T-cell (primary cell): Measurements from ENCODE around the gene CALCOCO2. TPM values are rescaled to one million over a fixed set of nuclear protein-coding genes. Genes with fewer than 3 reads are reported as not detected.
"Not testable (repeated sequence)": the region's sequence is repeated elsewhere in the genome, so short reads cannot be mapped to it uniquely, and the experiment has no call there.

Experiments used
- ATAC-seq, 4 experiments: fragments of 200-7000 bp in 3 of 4; fragments of 150-1000 bp in 1 of 4; cut with Tn5 transposase; replicated peaks in 1 of 4; 1 replicate in 3 of 4; 2 replicates in 1 of 4; pipeline ENCODE4 v1.10.0; 2021; ENCODE audit warnings: moderate library complexity in 3 of 4, mild to moderate bottlenecking in 2 of 4, moderate number of reproducible peaks in 1 of 4
- CTCF ChIA-PET, 2 donors: fragments of 300-600 bp; sonication (Branson Sonifier 250); formaldehyde crosslinking; loops; one replicate each; lab custom pipeline; 2022; ENCODE audit warnings: antibody characterized with exemption in 2 of 2; lab: Charles Lee
- POLR2A ChIA-PET, 2 donors: fragments of 300-600 bp; sonication (Branson Sonifier 250); formaldehyde crosslinking; loops; one replicate each; lab custom pipeline; 2022; ENCODE audit warnings: antibody characterized with exemption in 2 of 2; lab: Charles Lee
- DNase-seq, 35 experiments: peaks; one replicate each; pipeline versions ENCODE4 v3.0.0 to v3.0.0-alpha.2; 2013 to 2023
- H3K27ac ChIP-seq: one replicate; pipeline ENCODE4 v1.5.1; 2013; ENCODE audit warnings: low read length
- H3K27me3 ChIP-seq, 2 experiments: replicated peaks in 1 of 2; 1 replicate in 1 of 2; 2 replicates in 1 of 2; pipeline versions ENCODE4 v1.6.1 to v1.7.0; 2013; ENCODE audit warnings: low read length in 1 of 2, mixed read lengths in 1 of 2; ENCODE audit not compliant: control insufficient read depth in 2 of 2, insufficient read depth in 2 of 2; ENCODE audit errors: extremely low read depth in 1 of 2
- H3K36me3 ChIP-seq, 2 donors: 1 replicate in 1 of 2; 2 replicates in 1 of 2; pipeline versions ENCODE4 v1.6.1 to v1.7.0; 2013; ENCODE audit warnings: low read length in 1 of 2; ENCODE audit not compliant: control insufficient read depth in 2 of 2, insufficient read depth in 1 of 2; ENCODE audit errors: extremely low read depth in 1 of 2
- H3K4me1 ChIP-seq, 2 experiments: 1 replicate in 1 of 2; 2 replicates in 1 of 2; pipeline versions ENCODE4 v1.6.1 to v1.7.0; 2013; ENCODE audit warnings: low read length in 2 of 2, mixed read lengths in 1 of 2; ENCODE audit not compliant: insufficient read depth in 2 of 2, control insufficient read depth in 1 of 2; ENCODE audit errors: extremely low read depth in 1 of 2
- H3K4me3 ChIP-seq, 2 donors: 1 replicate in 1 of 2; 2 replicates in 1 of 2; pipeline versions ENCODE4 v1.5.1 to v1.7.0; 2013; ENCODE audit warnings: mild to moderate bottlenecking in 2 of 2, low read length in 1 of 2, moderate library complexity in 1 of 2; ENCODE audit not compliant: control insufficient read depth in 1 of 2; ENCODE audit errors: extremely low read depth in 1 of 2
- H3K9me3 ChIP-seq: 2 replicates; pipeline ENCODE4 v1.7.0; 2013
- H3K27ac Mint-ChIP-seq, 2 donors: one replicate each; pipeline ENCODE4 v1.8.0; 2020 to 2021; ENCODE audit warnings: mild to moderate bottlenecking in 2 of 2, mixed read lengths in 2 of 2
- H3K27me3 Mint-ChIP-seq, 2 donors: one replicate each; pipeline ENCODE4 v1.8.0; 2021 to 2022; ENCODE audit warnings: mixed read lengths in 2 of 2
- H3K36me3 Mint-ChIP-seq: one replicate; pipeline ENCODE4 v1.8.0; 2021; ENCODE audit warnings: mixed read lengths
- H3K4me1 Mint-ChIP-seq, 3 donors: one replicate each; pipeline ENCODE4 v1.8.0; 2020 to 2022; ENCODE audit warnings: mixed read lengths in 3 of 3, mild to moderate bottlenecking in 1 of 3
- H3K4me3 Mint-ChIP-seq, 3 donors: one replicate each; pipeline ENCODE4 v1.8.0; 2020 to 2022; ENCODE audit warnings: mild to moderate bottlenecking in 3 of 3, mixed read lengths in 3 of 3, moderate library complexity in 3 of 3
- H3K9me3 Mint-ChIP-seq, 3 donors: one replicate each; pipeline ENCODE4 v1.8.0; 2020 to 2022; ENCODE audit warnings: mixed read lengths in 3 of 3
- WGBS: methylation state at CpG from one replicate; pipeline ENCODE4 v1.1.5; 2013; ENCODE audit warnings: missing lambda C conversion rate; ENCODE audit not compliant: insufficient coverage; 5-methylcytosine and 5-hydroxymethylcytosine counted together
- total RNA-seq, 35 experiments: library from RNA in 6 of 35; stranded (reverse) in 6 of 35; fragments of 120-200 nt in 1 of 35; gene quantifications; one replicate each; pipeline versions ENCODE4 v1.2.1 to v1.2.4 and lab custom pipeline; 2013 to 2026

The CALCOCO2 gene
- total RNA-seq, 5 donors from 2014 or later (not counting 1 experiment from before 2014, with no cell fraction given): 103 to 161 (median 129) TPM

- Histone ChIP-seq H3K4me1 (peaks cover 57 to 78% of the 10 kb centered on the region in 2 experiments), H3K27me3 (peaks cover 0 to 2% of the 10 kb centered on the region in 2 experiments), H3K27ac (no peak overlapping the region), H3K4me3 (no peak overlapping the region), H3K36me3 (no peaks in the 10 kb centered on the region), H3K9me3 (no peaks in the 10 kb centered on the region)
- DNase-seq (peak in 2 of 35 experiments; percentile 5 to 37), ATAC-seq (no peak)
- H3K36me3 Mint-ChIP-seq: peaks cover 8% of the 10 kb centered on the region
- CTCF ChIA-PET: interaction anchor here (0.6 to 1.4 kb wide), 4 partner anchors 19 to 483 kb away, joined by 3 to 4 read pairs (median 3); partner anchors contain the start of gene TTLL6 (in 1 of the 2)
- POLR2A ChIA-PET: interaction anchor here (0.5 to 0.7 kb wide), 3 partner anchors 13 to 49 kb away, joined by 3 to 11 read pairs (median 4); no protein-coding TSS in a partner anchor
- whole genome bisulfite sequencing: no CpG with 5 or more reads among the region's 2 CpGs
- no peaks in the 10 kb centered on the region for H3K27me3 Mint-ChIP-seq
- H3K4me1 Mint-ChIP-seq: peaks cover 84 to 95% (median 91%) of the 10 kb centered on the region in 3 donors
- H3K27ac Mint-ChIP-seq: peak overlapping the region in 1 of 2 donors; percentile 11
- no peaks in the 10 kb centered on the region for H3K9me3 Mint-ChIP-seq
- peak overlapping the region in 1 of 3 donors; percentile 72 for H3K4me3 Mint-ChIP-seq
These were observed 5.1 kb downstream of the CALCOCO2 start for GRCh38 chr17:48835971-48836370.

- H3K27me3 ChIP-seq, POLR2A ChIA-PET, H3K36me3 Mint-ChIP-seq, H3K9me3 Mint-ChIP-seq, H3K36me3 ChIP-seq, H3K9me3 ChIP-seq, H3K27me3 Mint-ChIP-seq: not testable (repeated sequence)
- ATAC-seq (peak; percentile 29 to 71 (median 58)), DNase-seq (peak in 4 of 35 experiments; percentile 8 to 72 (median 14))
- Histone ChIP-seq H3K4me1 (peaks cover 62 to 82% of the 10 kb centered on the region in 2 experiments), H3K4me3 (peak overlapping the region in 1 of 2 donors; percentile 38), H3K27ac (peak overlapping the region; percentile 0)
- CTCF ChIA-PET: interaction anchor here in 1 of 2 donors (1.0 to 1.1 kb wide), 2 partner anchors 25 to 55 kb away, joined by 3 read pairs; partner anchors contain the start of gene ATP5MC1
- 20% methylated on average over 1 of the region's 4 CpGs for WGBS
- peak overlapping the region; percentile 49 to 81 for H3K27ac Mint-ChIP-seq
- peaks cover 82 to 94% (median 88%) of the 10 kb centered on the region in 3 donors for H3K4me1 Mint-ChIP-seq
- H3K4me3 Mint-ChIP-seq: peak overlapping the region; percentile 50 to 72 (median 62)
These were observed 6.6 kb downstream of the CALCOCO2 start for GRCh38 chr17:48837458-48837857.

- POLR2A ChIA-PET: no interaction called here
- no peaks in the 10 kb centered on the region for H3K27me3 Mint-ChIP-seq
- Histone ChIP-seq H3K27ac (peak overlapping the region; percentile 68), H3K9me3 (no peaks in the 10 kb centered on the region), H3K27me3 (peaks cover 0 to 2% of the 10 kb centered on the region in 2 experiments), H3K4me3 (no peak overlapping the region), H3K4me1 (peaks cover 41 to 64% of the 10 kb centered on the region in 2 experiments), H3K36me3 (peaks cover 4 to 23% of the 10 kb centered on the region in 2 donors)
- no peak for DNase-seq
- H3K36me3 Mint-ChIP-seq: peaks cover 17% of the 10 kb centered on the region
- CTCF ChIA-PET: no interaction called here
- H3K27ac Mint-ChIP-seq: peak overlapping the region; percentile 2 to 90
- H3K9me3 Mint-ChIP-seq: no peaks in the 10 kb centered on the region
- peak overlapping the region in 2 of 3 donors; percentile 9 to 72 for H3K4me3 Mint-ChIP-seq
- WGBS: no CpG with 5 or more reads among the region's 3 CpGs
- ATAC-seq: no peak
- peaks cover 63 to 70% (median 63%) of the 10 kb centered on the region in 3 donors for H3K4me1 Mint-ChIP-seq
These were observed 9.6 kb downstream of the CALCOCO2 start for GRCh38 chr17:48840441-48840840.

GRCh38 chr17:48841395-48841831 lies 10.6 kb downstream of the CALCOCO2 start:
- ATAC-seq: peak; percentile 83 to 91 (median 89)
- 0% methylated on average over 2 of the region's 3 CpGs for WGBS
- POLR2A ChIA-PET: interaction anchor here (0.7 to 1.0 kb wide), 2 partner anchors 8 to 394 kb away, joined by 5 to 7 read pairs; no protein-coding TSS in a partner anchor
- Mint-ChIP-seq H3K4me1 (peaks cover 54 to 60% (median 54%) of the 10 kb centered on the region in 3 donors), H3K36me3 (peaks cover 15% of the 10 kb centered on the region), H3K9me3 (no peaks in the 10 kb centered on the region), H3K4me3 (peak overlapping the region; percentile 71 to 74 (median 72)), H3K27me3 (no peaks in the 10 kb centered on the region), H3K27ac (peak overlapping the region; percentile 90 to 96)
- peaks cover 0 to 2% of the 10 kb centered on the region in 2 experiments for H3K27me3 ChIP-seq
- peaks cover 36 to 56% of the 10 kb centered on the region in 2 experiments for H3K4me1 ChIP-seq
- CTCF ChIA-PET: interaction anchor here (0.6 to 1.9 kb wide), 10 partner anchors 11 to 584 kb away, joined by 3 to 15 read pairs (median 5); no protein-coding TSS in a partner anchor
- peak in 16 of 35 experiments; percentile 7 to 72 (median 22) for DNase-seq
- peak overlapping the region; percentile 22 to 38 for H3K4me3 ChIP-seq
- H3K36me3 ChIP-seq: peaks cover 6 to 32% of the 10 kb centered on the region in 2 donors
- H3K9me3 ChIP-seq: no peaks in the 10 kb centered on the region
- H3K27ac ChIP-seq: peak overlapping the region; percentile 68

GRCh38 chr17:48842746-48843145 lies 11.9 kb downstream of the CALCOCO2 start:
- no peaks in the 10 kb centered on the region for H3K27me3 Mint-ChIP-seq
- Histone ChIP-seq H3K27ac (no peak overlapping the region), H3K9me3 (no peaks in the 10 kb centered on the region), H3K36me3 (peaks cover 7 to 39% of the 10 kb centered on the region in 2 donors), H3K4me1 (peaks cover 32 to 43% of the 10 kb centered on the region in 2 experiments), H3K4me3 (no peak overlapping the region), H3K27me3 (peaks cover 0 to 2% of the 10 kb centered on the region in 2 experiments)
- H3K4me3 Mint-ChIP-seq: peak overlapping the region in 1 of 3 donors; percentile 72
- peaks cover 40 to 47% (median 40%) of the 10 kb centered on the region in 3 donors for H3K4me1 Mint-ChIP-seq
- H3K9me3 Mint-ChIP-seq: no peaks in the 10 kb centered on the region
- DNase-seq (no peak), ATAC-seq (no peak)
- WGBS: no CpG with 5 or more reads among the region's 3 CpGs
- ChIA-PET POLR2A (no interaction called here), CTCF (interaction anchor here (0.6 to 1.9 kb wide), 6 partner anchors 9 to 339 kb away, joined by 3 to 7 read pairs (median 4); no protein-coding TSS in a partner anchor)
- H3K36me3 Mint-ChIP-seq: peaks cover 23% of the 10 kb centered on the region
- H3K27ac Mint-ChIP-seq: peak overlapping the region; percentile 34 to 90

- 75% methylated on average over 2 of the region's 6 CpGs for WGBS
- Histone ChIP-seq H3K9me3 (no peaks in the 10 kb centered on the region), H3K27me3 (peaks cover 0 to 2% of the 10 kb centered on the region in 2 experiments), H3K4me3 (no peak overlapping the region), H3K4me1 (peaks cover 30 to 37% of the 10 kb centered on the region in 2 experiments), H3K27ac (no peak overlapping the region), H3K36me3 (peaks cover 9 to 45% of the 10 kb centered on the region in 2 donors)
- H3K4me3 Mint-ChIP-seq: peak overlapping the region in 1 of 3 donors; percentile 21
- peaks cover 34 to 41% (median 34%) of the 10 kb centered on the region in 3 donors for H3K4me1 Mint-ChIP-seq
- ChIA-PET CTCF (interaction anchor here in 1 of 2 donors (0.8 to 1.4 kb wide), 4 partner anchors 15 to 41 kb away, joined by 3 to 5 read pairs (median 4); no protein-coding TSS in a partner anchor), POLR2A (interaction anchor here in 1 of 2 donors (0.7 kb wide), 1 partner anchor 894 kb away, joined by 3 read pairs; no protein-coding TSS in a partner anchor)
- H3K36me3 Mint-ChIP-seq: peaks cover 28% of the 10 kb centered on the region
- H3K27ac Mint-ChIP-seq: peak overlapping the region in 1 of 2 donors; percentile 34
- no peaks in the 10 kb centered on the region for H3K27me3 Mint-ChIP-seq
- no peaks in the 10 kb centered on the region for H3K9me3 Mint-ChIP-seq
- DNase-seq (no peak), ATAC-seq (no peak)
These were observed 12.5 kb downstream of the CALCOCO2 start for GRCh38 chr17:48843187-48843900.
